Dedifferentiated amniotic fluid mesenchymal stem cell (primary cell): ENCODE measurements around the gene CAP2.

Source experiments
- DNase-seq: peaks from one replicate; pipeline ENCODE4 v3.0.0-alpha.2; 2016; ENCODE audit errors: extremely low spot score

CAP2 gene

DNA sequence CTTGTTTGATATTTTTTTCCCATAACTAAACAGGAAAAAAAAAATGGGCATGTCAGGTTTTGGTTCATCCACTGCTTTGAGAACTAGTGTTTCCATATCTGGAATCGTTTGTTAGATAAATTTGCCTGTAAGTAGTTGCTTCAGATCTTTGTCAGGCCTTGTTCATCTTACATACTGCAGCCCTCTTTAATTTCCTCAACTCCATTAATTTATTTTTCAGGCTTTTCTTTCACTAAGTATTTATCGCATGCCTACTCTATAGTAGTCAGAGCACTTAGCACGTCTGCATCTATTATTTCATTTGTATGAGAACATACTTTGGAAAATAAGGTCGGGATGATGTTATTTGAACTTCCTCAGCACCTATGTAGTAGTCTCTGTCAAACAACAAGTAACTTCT, 80.9 kb downstream of the CAP2 start:
- no peak for DNase-seq

DNA sequence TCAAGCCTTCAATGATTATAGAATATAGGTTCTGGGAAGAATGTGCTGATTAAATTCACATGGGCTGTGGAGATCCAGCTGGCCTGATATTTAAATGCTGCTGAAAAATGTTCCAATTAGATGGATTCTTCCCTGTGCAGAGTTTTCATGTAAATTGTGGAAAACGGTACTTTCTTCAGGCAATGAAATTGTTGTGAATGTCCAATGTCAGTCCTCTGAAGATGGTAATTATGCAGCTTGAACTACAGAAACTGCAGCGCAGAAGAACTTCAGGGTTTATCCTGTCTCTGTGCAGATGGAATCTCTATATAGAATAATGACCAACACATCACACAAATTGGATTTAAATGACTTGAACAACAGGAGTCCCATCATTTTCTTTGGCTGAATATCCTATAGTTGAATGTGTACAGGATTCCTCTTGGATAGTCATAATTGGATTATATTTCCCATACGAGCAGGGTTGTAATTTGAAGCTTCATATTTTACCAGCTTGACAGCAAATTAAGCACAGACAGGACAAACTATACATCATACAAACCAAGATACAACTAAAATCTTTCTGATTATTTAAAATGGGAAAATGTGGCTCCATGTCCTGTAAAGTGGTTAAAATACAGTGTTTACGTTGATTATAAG, 82.3 kb downstream of the CAP2 start:
- no peak for DNase-seq

DNA sequence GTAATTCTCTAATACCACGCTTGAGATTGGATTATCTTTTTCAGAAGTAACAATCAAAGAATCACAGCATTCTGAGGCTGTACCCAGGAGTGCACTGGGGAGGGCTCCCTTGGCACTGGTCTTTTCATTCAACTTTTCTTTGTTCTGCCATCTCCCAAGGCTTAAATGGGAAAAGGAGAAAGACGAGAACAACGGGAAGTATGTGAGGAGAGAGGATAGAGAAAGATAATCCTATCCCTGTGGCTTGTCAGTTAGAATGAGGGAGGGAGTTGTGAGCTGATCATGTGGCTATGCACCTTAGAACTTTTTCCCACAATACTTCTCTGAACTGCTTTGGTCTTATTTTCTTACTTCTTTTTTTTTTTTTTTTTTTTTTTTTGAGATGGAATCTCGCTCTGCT, 83.1 kb downstream of the CAP2 start:
- no peak for DNase-seq

DNA sequence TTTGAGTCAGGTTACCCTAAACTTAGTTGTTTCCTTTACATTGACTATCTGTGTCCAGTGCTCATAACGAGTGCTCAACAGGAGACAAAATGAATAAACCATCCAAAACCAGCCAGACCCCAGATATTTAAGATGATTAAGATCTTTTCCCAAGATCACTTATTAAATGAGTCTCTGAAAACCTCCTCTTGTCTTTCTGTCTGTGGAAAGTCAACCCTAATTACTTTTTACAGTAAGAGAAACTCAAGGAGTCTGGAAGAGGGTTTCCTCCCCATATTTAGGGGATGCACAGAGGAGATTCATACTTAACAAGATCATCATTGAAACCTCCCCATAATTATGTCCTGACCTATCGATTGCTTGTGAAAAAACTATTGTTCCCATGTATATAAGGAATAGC, 84.0 kb downstream of the CAP2 start:
- DNase-seq, result no peak

DNA sequence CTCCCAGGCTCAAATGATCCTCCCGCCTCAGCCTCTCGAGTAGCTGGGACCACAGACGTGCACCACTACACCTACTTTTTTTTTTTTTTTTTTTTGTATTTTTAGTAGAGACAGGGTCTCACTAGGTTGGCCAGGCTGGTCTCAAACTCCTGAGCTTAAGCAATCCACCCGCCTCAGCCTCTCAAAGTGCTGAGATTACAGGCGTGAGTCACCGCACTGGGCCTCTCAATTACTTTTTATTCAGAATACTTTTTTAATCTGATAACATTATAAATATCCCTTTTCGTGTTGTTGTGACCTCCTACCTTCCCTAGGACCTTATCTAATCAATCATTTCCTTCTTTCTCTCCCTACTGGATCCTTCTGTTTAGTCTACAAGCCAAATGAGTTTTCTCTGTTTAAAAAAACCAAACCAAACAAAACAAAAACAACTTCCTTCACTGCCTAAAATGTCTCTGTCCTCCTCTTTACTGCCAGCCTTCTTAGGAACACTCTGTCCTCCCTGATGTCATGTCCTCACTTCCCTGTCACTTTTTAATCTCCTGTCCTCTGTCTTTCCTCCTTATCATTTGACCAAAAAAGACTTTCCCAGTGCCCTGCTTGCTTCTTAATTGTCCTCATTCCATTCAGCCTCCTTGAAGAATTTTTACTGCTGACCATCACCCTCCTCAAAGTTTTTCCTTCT, 85.0 kb downstream of the CAP2 start:
- DNase-seq, result no peak

DNA sequence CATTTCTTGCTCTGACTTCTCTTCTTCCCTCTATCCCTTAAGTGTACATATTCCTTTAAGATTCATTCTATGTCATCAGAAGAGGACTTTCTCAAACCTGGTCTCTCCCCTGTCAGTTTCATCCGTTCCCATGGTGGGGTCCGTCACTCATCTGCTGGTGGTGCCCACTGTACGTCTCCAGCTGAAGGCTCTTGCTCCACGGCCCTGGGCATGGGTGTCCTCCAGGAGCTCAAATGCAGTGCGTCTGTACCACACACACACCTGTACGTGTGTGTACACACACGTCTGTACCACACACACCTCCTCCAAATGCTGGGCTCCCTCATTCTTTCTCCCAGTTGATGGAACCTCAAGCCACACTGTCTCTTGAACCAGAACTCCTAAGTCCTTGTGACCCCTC, 85.6 kb downstream of the CAP2 start:
- no peak for DNase-seq

DNA sequence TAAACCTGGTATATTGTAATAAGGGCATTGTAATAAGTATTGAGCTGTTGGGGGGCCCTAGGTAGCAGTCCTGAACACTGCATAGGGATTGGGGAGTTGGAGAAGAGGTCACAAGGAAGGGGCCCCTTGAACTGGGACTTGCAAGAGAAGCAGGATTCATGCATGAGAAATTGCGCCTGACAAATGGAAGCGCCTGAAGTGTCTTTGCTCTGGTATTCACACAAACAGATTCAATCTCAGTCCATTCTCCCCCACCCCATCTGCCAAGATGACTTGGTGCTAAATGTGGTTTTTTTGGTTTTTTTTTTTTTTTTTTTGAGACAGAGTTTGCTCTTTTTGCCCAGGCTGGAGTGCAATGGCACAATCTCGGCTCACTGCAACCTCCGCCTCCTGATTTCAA, 87.1 kb downstream of the CAP2 start:
- no peak for DNase-seq

DNA sequence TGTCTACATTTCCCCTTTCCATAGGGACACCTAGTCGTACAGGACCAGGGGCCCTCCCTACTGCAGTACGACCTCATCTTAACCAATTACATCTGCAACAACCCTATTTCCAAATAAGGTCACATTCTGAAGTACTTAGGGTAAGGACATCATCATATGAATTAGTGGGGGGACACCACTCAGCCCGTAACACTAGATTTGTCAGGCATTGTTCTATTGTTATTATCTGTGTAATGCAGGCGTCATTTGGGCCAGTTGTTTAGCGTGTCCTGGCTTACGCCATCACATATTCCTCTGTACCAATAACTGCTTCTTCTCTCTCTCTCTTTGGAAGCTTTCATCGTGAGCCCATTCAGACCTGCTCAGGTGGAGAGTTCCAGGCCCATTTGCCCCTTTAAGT, 89.3 kb downstream of the CAP2 start:
- no peak for DNase-seq

DNA sequence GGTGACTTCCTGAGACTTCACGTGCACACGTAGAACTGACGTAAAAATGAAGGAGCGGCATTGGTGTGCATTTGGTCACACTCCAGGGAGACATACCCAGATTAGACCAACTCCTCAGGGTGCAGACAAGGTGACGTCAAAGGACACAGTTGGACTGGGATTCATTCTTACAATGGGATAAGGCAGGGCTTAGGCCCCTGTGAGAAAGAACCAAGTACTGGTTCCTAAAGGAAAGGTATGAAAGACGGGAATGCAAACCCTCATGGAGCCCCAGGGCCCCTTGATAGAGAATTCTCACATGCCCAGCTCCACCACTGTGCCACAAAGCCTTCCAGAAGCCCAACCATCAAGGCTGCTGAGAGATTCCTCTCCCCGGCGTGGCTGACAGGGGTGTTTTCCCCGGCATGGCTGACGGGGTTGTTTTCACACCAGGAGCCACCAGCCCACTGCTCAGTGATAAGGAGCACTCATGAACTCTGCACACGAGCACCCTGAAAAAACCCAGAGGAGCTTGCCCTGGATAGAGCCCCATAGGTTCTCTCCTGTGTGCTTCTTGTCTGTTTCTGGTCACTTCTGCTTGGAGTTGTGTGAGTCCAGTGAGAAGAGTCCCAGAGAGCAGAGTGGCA, 90.1 kb downstream of the CAP2 start:
- no peak for DNase-seq

DNA sequence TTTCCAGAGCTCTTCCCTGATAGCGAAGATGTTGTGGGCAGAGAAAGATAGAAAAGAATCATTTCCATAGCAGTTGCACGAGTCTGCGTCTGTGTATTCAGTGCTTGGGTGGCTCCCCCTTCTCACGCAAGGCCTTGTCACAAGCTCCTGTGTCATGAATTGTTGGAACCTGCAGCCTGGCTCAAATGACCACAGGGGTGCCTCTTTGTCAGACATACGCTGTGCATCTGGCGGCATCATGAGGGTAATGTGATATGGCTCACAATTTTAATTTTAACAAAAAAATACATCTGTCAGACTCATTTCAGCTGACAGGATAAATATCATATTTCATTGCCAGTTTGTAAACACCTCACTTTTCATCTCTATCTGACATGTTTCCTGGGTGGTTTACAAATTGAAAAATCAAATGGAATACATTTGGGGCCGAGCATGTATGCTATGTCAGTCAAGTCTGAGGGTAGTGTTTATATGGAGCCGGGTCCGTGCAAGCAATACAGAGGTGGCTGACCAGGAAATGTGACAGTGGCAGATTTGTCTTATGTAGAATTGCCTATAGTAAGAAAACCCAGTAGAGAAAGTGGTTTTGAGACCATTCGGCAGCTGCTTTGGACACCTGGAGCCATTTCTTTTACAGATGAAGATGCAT, 90.9 kb downstream of the CAP2 start:
- DNase-seq, result no peak

DNA sequence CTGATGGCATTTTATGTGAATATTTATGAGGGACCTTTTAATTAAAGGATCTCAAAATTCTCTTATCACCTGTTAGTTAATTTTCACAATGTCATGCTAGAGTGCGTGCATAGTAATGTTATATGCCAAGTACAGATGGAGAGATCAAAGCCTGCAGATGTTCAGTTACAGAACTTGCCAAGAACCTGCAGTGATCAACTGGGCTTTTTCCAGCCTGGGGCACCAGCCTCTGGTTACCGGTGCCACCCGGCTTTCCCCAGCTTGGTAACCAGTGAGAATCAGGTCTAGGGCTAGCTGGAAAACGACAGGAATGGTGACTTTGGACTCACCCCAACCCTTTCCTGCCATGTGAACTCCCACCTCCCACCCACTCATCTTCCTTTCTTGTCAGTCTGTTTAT, 91.8 kb downstream of the CAP2 start:
- no peak for DNase-seq

DNA sequence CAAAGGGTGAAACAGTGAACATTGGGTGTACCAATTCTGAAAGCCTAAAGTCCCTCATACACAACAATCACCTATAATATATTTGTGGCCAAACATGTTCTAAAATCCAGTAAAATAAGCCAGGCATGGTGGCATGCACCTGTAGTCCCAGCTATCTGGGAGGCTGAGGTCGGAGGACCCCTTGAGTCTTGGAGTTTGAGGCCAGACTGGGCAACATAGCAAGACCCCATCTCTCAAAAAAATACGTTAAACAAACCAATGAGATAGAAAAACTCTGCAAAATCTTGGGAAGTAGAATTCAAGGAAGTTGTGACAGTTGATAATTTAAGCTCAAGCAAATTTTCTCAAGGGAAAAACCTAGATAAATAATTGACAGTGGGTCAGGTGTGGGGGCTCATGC, 92.6 kb downstream of the CAP2 start:
- no peak for DNase-seq

DNA sequence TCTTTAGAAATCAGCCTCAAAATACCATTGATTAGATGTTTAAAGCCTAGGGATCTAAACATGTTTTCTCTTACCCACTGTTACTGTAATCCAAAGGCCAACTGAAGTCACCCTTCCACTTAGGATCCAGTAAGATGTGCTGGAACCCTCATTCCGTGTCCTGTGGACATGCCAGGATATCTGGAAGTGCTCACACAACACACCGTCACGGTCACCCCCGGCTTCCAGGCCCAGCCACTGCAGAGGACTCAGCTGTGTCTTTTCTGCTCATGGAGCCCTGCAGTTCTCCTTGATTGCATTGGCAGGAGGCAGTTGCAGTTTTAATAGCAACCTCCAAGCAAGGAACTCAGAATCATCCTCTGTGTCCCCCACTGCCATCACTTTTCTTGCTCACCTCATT, 93.3 kb downstream of the CAP2 start:
- no peak for DNase-seq

DNA sequence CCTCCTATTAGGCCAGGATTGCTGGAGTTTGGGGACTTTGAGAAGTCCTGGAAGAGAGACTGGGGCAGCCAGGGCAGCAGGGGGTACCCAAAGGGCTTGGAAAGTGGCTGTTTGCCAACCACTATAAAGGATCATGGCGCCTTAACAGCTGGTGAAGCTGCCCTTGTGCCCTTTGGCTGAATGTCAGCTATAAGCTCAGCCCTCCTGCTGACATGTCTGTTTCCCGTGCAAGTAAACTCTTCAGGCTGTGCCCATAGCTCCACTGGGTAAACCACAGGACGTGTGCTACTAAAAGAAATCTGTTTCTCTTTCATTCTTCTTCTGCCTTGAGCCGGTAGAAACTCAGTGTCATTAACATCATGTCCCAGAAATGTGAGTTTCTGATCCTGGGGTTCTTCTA, 97.3 kb downstream of the CAP2 start:
- no peak for DNase-seq

DNA sequence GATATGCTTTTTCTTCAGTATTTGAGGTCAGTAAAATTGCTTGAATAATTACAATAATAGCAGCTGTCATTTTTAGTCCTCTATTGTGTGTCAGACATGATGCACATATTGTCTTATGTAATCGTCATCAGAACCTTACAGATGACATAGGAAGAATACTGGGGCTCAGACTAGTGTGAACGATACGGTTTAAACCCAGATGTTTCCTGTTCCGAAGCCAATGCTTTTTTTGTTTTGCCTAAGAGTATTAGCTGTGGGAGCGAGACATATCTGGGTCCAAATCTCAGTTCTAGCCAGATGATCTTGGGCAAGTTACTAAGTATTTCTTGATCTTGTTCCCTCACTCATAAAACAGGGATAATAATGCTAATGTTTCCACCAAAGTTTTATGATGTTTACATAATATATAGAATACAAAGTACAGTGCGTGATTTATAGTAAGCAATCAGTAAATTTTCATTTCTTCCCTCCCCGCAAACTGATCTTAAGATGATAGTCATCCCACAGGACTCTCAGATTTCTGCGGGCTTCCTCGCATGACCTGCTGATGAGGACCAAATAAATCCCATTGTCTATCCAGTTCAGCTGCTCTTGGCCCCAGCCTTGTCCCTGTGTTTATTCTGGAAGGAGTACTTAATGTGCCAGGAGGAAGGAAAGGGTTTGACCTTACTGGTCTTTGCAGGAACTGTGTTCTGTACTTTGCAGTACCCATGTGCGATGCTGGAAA, 98.2 kb downstream of the CAP2 start:
- DNase-seq, result no peak

DNA sequence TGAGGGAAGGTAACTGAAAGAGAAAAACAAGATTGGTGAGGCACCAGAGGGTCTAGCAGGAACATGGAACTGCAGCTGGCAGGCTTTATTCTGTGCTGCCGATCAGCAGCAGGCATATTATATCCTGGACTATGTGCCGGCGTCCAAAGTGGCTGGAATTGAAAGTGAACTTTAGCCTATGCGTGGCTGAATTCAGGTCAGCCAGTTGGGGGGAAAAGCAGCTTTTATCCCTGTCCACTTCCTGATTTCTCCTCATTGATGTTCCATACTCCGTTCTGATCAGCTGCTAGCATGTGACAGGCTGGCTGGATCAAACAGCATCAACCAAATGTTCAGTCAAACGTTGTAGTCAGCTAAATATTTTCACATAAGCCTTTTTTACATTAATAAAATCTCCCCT, 99.0 kb downstream of the CAP2 start:
- DNase-seq, result no peak

DNA sequence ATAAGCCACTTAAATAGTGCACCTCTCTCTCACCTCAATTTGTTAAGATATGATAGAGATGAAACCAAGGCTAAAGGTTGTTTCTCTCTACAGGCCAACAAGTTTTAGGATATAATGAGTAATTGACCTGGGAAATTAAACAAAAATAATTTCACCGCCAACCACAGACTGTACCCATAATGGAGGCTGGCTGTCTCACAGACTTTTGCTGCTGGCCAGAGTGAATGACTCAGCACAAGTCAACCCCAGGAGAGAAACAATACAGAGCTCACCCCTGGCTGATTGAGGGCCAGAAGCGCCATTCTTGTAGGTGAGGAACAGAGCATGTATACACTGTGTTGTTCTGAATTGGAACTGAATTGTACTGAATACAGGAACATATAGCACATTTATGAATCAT, 99.9 kb downstream of the CAP2 start:
- DNase-seq, result no peak

DNA sequence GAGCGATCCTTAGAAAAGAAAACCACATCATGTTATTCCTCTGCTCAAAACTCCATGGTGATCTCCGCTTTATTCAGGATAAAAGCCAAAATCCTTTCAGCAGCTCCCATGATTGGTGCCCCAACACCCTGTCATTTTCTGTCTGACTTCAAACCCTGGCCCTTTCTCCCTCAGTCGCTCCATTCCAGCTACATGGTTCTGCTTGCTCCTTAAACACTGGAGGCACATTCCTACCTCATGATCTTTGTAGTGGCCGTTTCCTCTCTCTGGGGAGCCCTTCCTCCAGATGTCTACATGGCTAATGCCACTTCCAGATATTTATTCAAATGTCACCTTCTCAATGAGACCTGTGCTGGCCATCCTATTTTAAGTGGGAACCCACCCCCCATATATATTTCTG, 100.8 kb downstream of the CAP2 start:
- no peak for DNase-seq

DNA sequence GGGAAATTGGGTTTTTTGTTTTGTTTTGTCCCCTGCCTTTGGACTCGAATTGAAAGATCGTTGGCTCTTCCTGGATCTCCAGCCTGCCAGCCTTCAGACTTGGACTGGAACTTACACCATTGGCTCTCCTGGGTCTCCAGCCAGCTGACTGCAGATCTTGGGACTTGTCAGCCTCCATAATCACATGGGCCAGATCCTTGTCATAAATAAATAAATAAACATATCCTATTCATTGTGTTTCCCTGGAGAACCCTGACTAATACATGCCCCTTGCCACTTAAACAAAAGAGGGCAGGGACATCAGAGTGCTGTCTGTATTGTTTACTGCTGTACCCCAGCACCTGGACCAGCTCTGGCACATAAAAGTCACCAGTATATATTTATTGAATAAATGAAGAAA, 101.5 kb downstream of the CAP2 start:
- DNase-seq, result no peak

DNA sequence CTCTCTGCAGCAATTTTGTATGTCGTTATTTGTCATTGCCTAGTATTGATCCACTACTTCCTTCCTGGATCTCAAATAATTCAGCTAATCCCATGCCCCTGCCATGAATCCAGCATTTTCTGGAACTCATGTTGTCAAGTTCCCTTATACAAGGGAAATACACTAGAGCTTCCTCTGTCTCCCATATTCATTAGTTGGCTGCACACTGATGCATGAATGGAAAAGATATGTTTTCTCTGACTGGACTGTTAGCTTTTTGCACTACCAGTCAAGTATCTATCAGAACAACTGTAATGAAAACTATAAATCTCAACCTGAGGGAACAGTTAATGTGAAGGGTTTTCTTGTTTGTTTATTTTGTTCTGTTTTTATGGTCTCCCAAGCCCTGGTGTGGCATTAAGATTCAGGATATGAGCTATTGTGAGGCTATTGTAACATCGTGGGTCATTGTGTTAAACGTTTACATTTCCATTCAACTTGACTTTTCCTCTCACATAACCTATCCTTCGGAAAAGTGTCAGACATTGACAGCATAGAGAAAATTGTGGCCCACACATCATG, 104.2 kb downstream of the CAP2 start:
- no peak for DNase-seq

DNA sequence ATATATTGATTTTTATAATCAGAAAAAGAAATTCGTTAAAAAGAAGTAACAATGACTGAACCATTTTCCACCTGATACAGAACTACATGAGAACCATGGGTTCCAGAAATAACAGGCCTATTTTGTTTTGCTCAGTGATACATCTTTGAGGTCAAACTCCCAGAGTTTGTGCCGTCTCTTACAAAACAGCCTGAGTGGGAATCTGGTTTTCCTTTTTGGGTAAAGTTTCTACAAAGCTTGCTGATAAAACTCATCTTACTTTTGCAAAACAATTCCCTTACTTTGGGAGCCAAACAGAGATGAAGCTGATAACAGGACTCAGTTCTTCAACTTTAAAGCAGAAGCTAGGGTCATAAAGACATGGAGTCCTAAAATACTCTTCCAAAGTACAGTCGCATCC, 108.0 kb downstream of the CAP2 start:
- DNase-seq, result no peak
